ENCODE measurements around the gene DDX17.
A peak's percentile ranks its signal among the peaks of the same experiment; 100 is the strongest.

DDX17 gene

DNA sequence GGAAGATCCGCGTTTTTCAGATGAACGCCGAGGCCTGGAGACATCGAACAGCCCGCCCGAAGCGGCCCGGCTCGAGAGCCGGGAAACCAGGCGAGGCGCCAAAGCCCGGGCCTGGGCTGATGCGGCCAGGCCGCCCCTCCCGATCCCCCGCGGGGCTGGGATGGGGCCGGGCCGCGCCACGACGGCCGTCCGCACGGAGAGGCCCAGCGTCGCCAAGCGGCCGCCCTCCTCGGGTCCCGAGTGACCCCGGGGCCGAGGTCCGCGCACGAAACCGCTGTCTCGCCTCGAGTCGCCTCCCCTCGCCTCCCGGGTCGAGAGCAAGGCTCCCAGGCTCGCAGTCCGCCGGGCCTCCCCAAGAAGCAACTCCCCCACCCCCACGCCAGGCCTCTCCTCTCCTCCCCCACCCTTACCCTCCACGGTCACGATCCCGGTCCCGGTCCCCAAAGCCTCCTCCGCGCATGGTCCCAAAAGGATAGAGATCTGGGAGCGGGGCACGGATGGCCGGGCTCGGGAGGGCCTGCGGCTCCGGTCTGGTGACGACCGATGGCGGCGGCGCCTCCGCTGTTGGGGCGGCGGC is 482 bp downstream of the DDX17 start:
- Histone ChIP-seq H2BK120ac (ENCODE audit: low read depth, low read length) (peak overlapping the region; percentile 99), H4K91ac (ENCODE audit: low read depth, low read length, poor library complexity) (peak overlapping the region; percentile 100), H3K23ac (ENCODE audit: low read depth, low read length, poor library complexity) (peak overlapping the region; percentile 99), H2AK5ac (ENCODE audit: low read depth, low read length) (peak overlapping the region; percentile 100), H3K27ac (replicated peaks; ENCODE audit: low read length) (peak overlapping the region; percentile 97), H2BK12ac (ENCODE audit: low read length) (no peak overlapping the region), H2BK5ac (ENCODE audit: low read length) (peak overlapping the region; percentile 100), H3K9ac (ENCODE audit: low read depth, low read length, poor library complexity) (peak overlapping the region; percentile 100), H4K8ac (ENCODE audit: low read depth, low read length) (peak overlapping the region; percentile 100), H3K14ac (ENCODE audit: low read length) (peak overlapping the region; percentile 100), H3K18ac (ENCODE audit: low read length) (peak overlapping the region; percentile 100), H3K27me3 (ENCODE audit: control insufficient read depth in 3 of 3, insufficient read depth in 3 of 3, low read depth in 1 of 3, low read length in 3 of 3) (no peaks in the 10 kb centered on the region), H3K4me2 (ENCODE audit: insufficient read depth, low read length, poor library complexity, severe bottlenecking) (peak overlapping the region; percentile 65), H3K4me1 (ENCODE audit: control insufficient read depth in 2 of 2, insufficient read depth in 1 of 2, low read depth in 1 of 2, low read length in 2 of 2) (peaks cover 8 to 12% of the 10 kb centered on the region in 2 donors), H3K4me3 (ENCODE audit: low read length in 2 of 2) (peak overlapping the region; percentile 95 to 96), H3K4ac (ENCODE audit: low read length) (peak overlapping the region; percentile 95), H2AFZ (ENCODE audit: low read length) (peak overlapping the region; percentile 87), H3K79me1 (ENCODE audit: low read depth, low read length) (peaks cover 3% of the 10 kb centered on the region), H2BK15ac (ENCODE audit: low read length) (peak overlapping the region; percentile 84), H3K9me3 (replicated peaks in 1 of 2; ENCODE audit: control insufficient read depth in 2 of 2, insufficient read depth in 1 of 2, low read depth in 1 of 2, low read length in 2 of 2) (no peaks in the 10 kb centered on the region), H3K36me3 (replicated peaks in 1 of 2; ENCODE audit: control insufficient read depth in 2 of 2, insufficient read depth in 2 of 2, low read length in 2 of 2) (peaks cover 5 to 47% of the 10 kb centered on the region in 2 donors)
- no peak for DNase-seq (ENCODE audit: low spot score)
- no CpG with 5 or more reads among the region's 69 CpGs for WGBS, 2 donors (ENCODE audit: extremely low coverage in 2 of 2, insufficient read length in 2 of 2, insufficient replicate concordance in 1 of 2)

DNA sequence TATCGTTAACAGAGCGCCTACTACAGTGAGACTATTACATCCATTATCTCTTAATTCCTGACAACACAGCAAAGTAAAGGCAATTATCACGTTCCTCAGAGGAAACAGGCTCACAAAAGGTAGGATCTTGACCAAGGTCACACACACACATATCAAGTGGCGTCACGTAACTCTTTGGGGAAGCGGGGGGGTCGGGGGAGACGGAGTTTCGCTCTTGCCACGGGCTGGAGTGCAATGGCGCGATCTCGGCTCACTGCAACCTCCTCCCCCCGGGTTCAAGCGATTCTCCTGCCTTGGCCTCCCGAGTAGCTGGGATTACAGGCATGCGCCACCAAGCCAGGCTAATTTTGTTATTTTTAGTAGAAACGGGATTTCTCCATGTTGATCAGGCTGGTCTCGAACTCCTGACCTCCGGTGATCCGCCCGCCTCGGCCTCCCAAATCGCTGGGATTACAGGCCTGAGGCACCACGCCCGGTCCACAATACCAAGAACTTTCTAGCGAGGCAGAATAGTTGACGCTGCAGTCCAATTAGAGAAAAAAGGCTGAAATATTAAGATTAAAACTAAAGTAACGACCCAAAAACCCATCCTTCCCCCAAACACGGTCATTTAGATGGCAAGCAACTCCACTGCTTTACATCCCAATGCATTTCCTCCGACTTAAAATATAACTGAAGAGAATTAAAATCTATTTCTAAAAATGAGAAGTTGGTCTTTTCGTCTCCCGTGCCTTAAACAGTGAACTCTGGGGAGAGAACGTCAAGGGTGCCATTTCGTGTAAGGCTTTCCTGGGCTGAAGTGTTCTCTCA is 1.2 kb downstream of the DDX17 start:
- peak overlapping the region; percentile 95 to 96 for H3K4me3 ChIP-seq (ENCODE audit: low read length in 2 of 2)
- no peak overlapping the region for H2BK12ac ChIP-seq (ENCODE audit: low read length)
- peak overlapping the region; percentile 100 for H2BK5ac ChIP-seq (ENCODE audit: low read length)
- H3K14ac ChIP-seq (ENCODE audit: low read length): no peak overlapping the region
- peak overlapping the region; percentile 100 for H3K18ac ChIP-seq (ENCODE audit: low read length)
- H3K79me1 ChIP-seq (ENCODE audit: low read depth, low read length): peaks cover 5% of the 10 kb centered on the region
- peaks cover 7 to 52% of the 10 kb centered on the region in 2 donors for H3K36me3 ChIP-seq (replicated peaks in 1 of 2; ENCODE audit: control insufficient read depth in 2 of 2, insufficient read depth in 2 of 2, low read length in 2 of 2)
- H2AFZ ChIP-seq (ENCODE audit: low read length): no peak overlapping the region
- peaks cover 8 to 12% of the 10 kb centered on the region in 2 donors for H3K4me1 ChIP-seq (ENCODE audit: control insufficient read depth in 2 of 2, insufficient read depth in 1 of 2, low read depth in 1 of 2, low read length in 2 of 2)
- no peaks in the 10 kb centered on the region for H3K9me3 ChIP-seq (replicated peaks in 1 of 2; ENCODE audit: control insufficient read depth in 2 of 2, insufficient read depth in 1 of 2, low read depth in 1 of 2, low read length in 2 of 2)
- no peak overlapping the region for H3K4ac ChIP-seq (ENCODE audit: low read length)
- no peak overlapping the region for H4K8ac ChIP-seq (ENCODE audit: low read depth, low read length)
- DNase-seq (ENCODE audit: low spot score): peak; percentile 27
- H2BK15ac ChIP-seq (ENCODE audit: low read length): no peak overlapping the region
- no peak overlapping the region for H2BK120ac ChIP-seq (ENCODE audit: low read depth, low read length)
- peak overlapping the region; percentile 100 for H3K9ac ChIP-seq (ENCODE audit: low read depth, low read length, poor library complexity)
- no peaks in the 10 kb centered on the region for H3K27me3 ChIP-seq (ENCODE audit: control insufficient read depth in 3 of 3, insufficient read depth in 3 of 3, low read depth in 1 of 3, low read length in 3 of 3)
- H3K4me2 ChIP-seq (ENCODE audit: insufficient read depth, low read length, poor library complexity, severe bottlenecking): peak overlapping the region; percentile 65
- no peak overlapping the region for H4K91ac ChIP-seq (ENCODE audit: low read depth, low read length, poor library complexity)
- peak overlapping the region; percentile 97 for H3K27ac ChIP-seq (replicated peaks; ENCODE audit: low read length)
- H2AK5ac ChIP-seq (ENCODE audit: low read depth, low read length): peak overlapping the region; percentile 100
- H3K23ac ChIP-seq (ENCODE audit: low read depth, low read length, poor library complexity): peak overlapping the region; percentile 99
- no CpG with 5 or more reads among the region's 35 CpGs for WGBS, 2 donors (ENCODE audit: extremely low coverage in 2 of 2, insufficient read length in 2 of 2, insufficient replicate concordance in 1 of 2)

DNA sequence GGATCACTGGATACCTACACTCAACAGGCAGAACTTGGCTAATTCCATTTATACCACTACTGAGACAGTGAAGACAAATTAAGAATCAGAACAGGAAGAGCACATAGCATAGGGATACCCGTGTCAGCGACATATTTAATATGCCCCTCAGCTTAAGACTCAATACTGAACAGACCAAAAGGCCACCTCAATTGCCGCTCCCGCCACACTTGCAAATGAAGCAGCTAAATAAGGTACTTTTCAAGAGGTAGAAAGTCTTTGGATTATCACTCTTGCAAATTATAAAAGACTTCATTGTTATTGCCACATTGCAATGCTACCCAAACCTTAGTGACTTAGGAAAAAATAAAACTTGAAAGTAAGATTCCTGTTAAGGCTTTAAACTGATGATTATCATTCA is 3.1 kb downstream of the DDX17 start:
- Histone ChIP-seq H3K79me1 (ENCODE audit: low read depth, low read length) (peaks cover 9% of the 10 kb centered on the region), H2AFZ (ENCODE audit: low read length) (no peak overlapping the region), H3K27me3 (ENCODE audit: control insufficient read depth in 3 of 3, insufficient read depth in 3 of 3, low read depth in 1 of 3, low read length in 3 of 3) (no peaks in the 10 kb centered on the region), H3K36me3 (replicated peaks in 1 of 2; ENCODE audit: control insufficient read depth in 2 of 2, insufficient read depth in 2 of 2, low read length in 2 of 2) (peaks cover 18 to 71% of the 10 kb centered on the region in 2 donors), H2BK15ac (ENCODE audit: low read length) (no peak overlapping the region), H3K4ac (ENCODE audit: low read length) (no peak overlapping the region), H3K9ac (ENCODE audit: low read depth, low read length, poor library complexity) (no peak overlapping the region), H3K9me3 (replicated peaks in 1 of 2; ENCODE audit: control insufficient read depth in 2 of 2, insufficient read depth in 1 of 2, low read depth in 1 of 2, low read length in 2 of 2) (no peaks in the 10 kb centered on the region), H4K91ac (ENCODE audit: low read depth, low read length, poor library complexity) (no peak overlapping the region), H3K4me3 (ENCODE audit: low read length in 2 of 2) (peak overlapping the region in 1 of 2 donors; percentile 96), H2BK120ac (ENCODE audit: low read depth, low read length) (no peak overlapping the region), H3K18ac (ENCODE audit: low read length) (no peak overlapping the region), H3K14ac (ENCODE audit: low read length) (no peak overlapping the region), H3K4me2 (ENCODE audit: insufficient read depth, low read length, poor library complexity, severe bottlenecking) (peak overlapping the region; percentile 23), H2AK5ac (ENCODE audit: low read depth, low read length) (no peak overlapping the region), H2BK12ac (ENCODE audit: low read length) (no peak overlapping the region), H3K27ac (replicated peaks; ENCODE audit: low read length) (no peak overlapping the region), H3K23ac (ENCODE audit: low read depth, low read length, poor library complexity) (no peak overlapping the region), H4K8ac (ENCODE audit: low read depth, low read length) (no peak overlapping the region), H3K4me1 (ENCODE audit: control insufficient read depth in 2 of 2, insufficient read depth in 1 of 2, low read depth in 1 of 2, low read length in 2 of 2) (peaks cover 8 to 12% of the 10 kb centered on the region in 2 donors), H2BK5ac (ENCODE audit: low read length) (no peak overlapping the region)
- no peak for DNase-seq (ENCODE audit: low spot score)
- WGBS, 2 donors (ENCODE audit: extremely low coverage in 2 of 2, insufficient read length in 2 of 2, insufficient replicate concordance in 1 of 2): no CpG with 5 or more reads among the region's 4 CpGs

Data from neuronal stem cell (in vitro differentiated cells).